Activated naive CD4-positive, alpha-beta T cell treated with anti-CD3 and anti-CD28 coated beads for 36 hours (primary cell): ENCODE data around the gene PLAAT3. TPM values are rescaled to one million over a fixed set of nuclear protein-coding genes. Genes with fewer than 3 reads are reported as not detected.
"Not testable (repeated sequence)": the region's sequence is repeated elsewhere in the genome, so short reads cannot be mapped to it uniquely, and the experiment has no call there.

Experiments
- CTCF ChIA-PET: fragments of 350-600 bp; sonication (Branson Sonifier 250); formaldehyde crosslinking; loops from one replicate; lab custom pipeline; 2021; ENCODE audit warnings: antibody characterized with exemption; lab: Charles Lee
- DNase-seq: peaks from one replicate; pipeline ENCODE4 v3.0.0-alpha.2; 2020
- H3K27ac Mint-ChIP-seq: one replicate; pipeline ENCODE4 v1.8.0; 2021; ENCODE audit warnings: mild to moderate bottlenecking, mixed read lengths
- H3K27me3 Mint-ChIP-seq: one replicate; pipeline ENCODE4 v1.8.0; 2021; ENCODE audit warnings: low read depth, mixed read lengths
- H3K36me3 Mint-ChIP-seq: one replicate; pipeline ENCODE4 v1.8.0; 2021; ENCODE audit warnings: low read depth, mixed read lengths
- H3K4me1 Mint-ChIP-seq: one replicate; pipeline ENCODE4 v1.8.0; 2021; ENCODE audit warnings: low read depth, mixed read lengths
- H3K4me3 Mint-ChIP-seq: one replicate; pipeline ENCODE4 v1.8.0; 2021; ENCODE audit warnings: mild to moderate bottlenecking, moderate library complexity, mixed read lengths
- H3K9me3 Mint-ChIP-seq: one replicate; pipeline ENCODE4 v1.8.0; 2021; ENCODE audit warnings: mixed read lengths
- intact Hi-C: fragments of 100-400 bp; cut with micrococcal nuclease; formaldehyde crosslinking; loops from one replicate; pipeline ENCODE4 v1.15.1; 2023
- total RNA-seq, 2 experiments: library from RNA; stranded (reverse); gene quantifications; one replicate each; pipeline ENCODE4 v1.2.3, GENCODE V29; 2021

Gene PLAAT3
- total RNA-seq, 2 experiments from 2014 or later = 3.5 to 3.7 TPM

DNA sequence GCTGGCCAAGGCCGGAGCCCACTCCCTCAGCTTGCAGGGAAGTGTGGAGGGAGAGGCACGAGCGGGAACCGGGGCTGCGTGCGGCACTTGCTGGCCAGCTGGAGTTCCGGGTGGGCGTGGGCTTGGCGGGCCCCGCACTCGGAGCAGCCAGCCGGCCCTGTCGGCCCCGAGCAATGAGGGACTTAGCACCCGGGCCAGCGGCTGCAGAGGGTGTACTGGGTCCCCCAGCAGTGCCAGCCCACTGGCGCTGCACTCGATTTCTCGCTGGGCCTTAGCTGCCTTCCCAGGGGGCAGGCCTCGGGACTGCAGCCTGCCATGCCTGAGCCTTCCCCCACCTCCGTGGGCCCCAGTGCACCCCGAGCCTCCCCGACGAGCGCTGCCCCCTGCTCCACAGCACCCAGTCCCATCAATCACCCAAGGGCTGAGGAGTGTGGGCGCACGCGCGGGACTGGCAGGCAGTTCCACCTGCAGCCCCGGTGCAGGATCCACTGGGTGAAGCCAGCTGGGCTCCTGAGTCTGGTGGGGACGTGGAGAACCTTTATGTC lies 64.0 kb downstream of the PLAAT3 start:
- CTCF ChIA-PET = interaction anchor here (1.1 to 2.0 kb wide), 2 partner anchors 13 to 53 kb away, joined by 3 to 9 read pairs; partner anchors contain the start of gene PLAAT4
- DNase-seq, H3K36me3 Mint-ChIP-seq, H3K4me3 Mint-ChIP-seq, H3K9me3 Mint-ChIP-seq, H3K27me3 Mint-ChIP-seq: not testable (repeated sequence)
- peaks cover 38% of the 10 kb centered on the region for H3K4me1 Mint-ChIP-seq
- H3K27ac Mint-ChIP-seq = peak overlapping the region; percentile 53
- intact Hi-C loops = loop anchor here (5.0 kb wide), 3 partner anchors 62 to 122 kb away; partner anchors contain the start of genes ATL3 and PLAAT3

DNA sequence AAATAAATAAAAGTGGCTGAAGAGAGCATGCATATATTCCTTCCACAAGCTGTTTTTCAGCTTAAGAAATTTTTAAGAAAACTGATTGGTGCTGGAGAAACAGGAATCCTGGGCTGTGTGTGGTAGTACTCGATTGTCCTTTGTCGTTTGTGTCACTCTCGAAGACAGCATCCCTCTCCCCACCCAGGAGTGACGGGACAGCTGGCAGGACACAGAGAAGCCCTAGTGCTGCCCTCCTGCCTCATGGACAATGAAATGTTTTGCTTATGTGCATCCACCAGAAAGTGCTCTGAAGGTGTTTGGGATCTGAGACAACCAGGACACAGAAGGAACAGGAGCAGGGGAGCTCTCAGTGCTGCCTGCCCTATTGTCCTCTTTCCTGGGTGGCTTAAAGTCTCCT lies 64.8 kb downstream of the PLAAT3 start:
- CTCF ChIA-PET = interaction anchor here (0.9 to 1.1 kb wide), 2 partner anchors 14 to 54 kb away, joined by 3 to 4 read pairs; no protein-coding TSS in a partner anchor
- intact Hi-C loops = no loop called here
- DNase-seq = no peak
- Mint-ChIP-seq H3K27ac (no peak overlapping the region), H3K27me3 (no peaks in the 10 kb centered on the region), H3K9me3 (no peaks in the 10 kb centered on the region), H3K4me1 (peaks cover 34% of the 10 kb centered on the region), H3K4me3 (no peak overlapping the region), H3K36me3 (peaks cover 4% of the 10 kb centered on the region)

DNA sequence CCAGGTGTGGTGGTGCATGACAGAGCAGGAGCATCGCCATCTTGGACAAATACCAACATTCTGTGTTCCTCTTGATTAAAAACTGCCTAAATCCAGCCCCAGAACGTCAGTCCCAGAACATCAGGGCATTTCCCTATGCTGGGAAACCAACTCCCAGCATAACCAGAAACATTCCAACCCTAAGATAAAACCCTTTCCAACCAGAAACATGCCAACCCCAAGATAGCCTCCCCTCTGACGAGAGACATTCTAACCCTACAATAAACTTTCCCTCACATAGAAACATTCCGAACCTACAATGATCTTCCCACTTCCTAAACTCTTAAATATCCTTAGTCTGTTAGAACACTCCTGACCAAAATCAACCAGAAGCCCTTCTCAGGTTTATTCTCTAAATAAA lies 66.1 kb downstream of the PLAAT3 start:
- H3K27me3 Mint-ChIP-seq = no peaks in the 10 kb centered on the region
- H3K36me3 Mint-ChIP-seq = peaks cover 5% of the 10 kb centered on the region
- H3K27ac Mint-ChIP-seq = no peak overlapping the region
- CTCF ChIA-PET = no interaction called here
- intact Hi-C loops = no loop called here
- peaks cover 25% of the 10 kb centered on the region for H3K4me1 Mint-ChIP-seq
- H3K4me3 Mint-ChIP-seq = no peak overlapping the region
- DNase-seq = no peak
- H3K9me3 Mint-ChIP-seq = no peaks in the 10 kb centered on the region

DNA sequence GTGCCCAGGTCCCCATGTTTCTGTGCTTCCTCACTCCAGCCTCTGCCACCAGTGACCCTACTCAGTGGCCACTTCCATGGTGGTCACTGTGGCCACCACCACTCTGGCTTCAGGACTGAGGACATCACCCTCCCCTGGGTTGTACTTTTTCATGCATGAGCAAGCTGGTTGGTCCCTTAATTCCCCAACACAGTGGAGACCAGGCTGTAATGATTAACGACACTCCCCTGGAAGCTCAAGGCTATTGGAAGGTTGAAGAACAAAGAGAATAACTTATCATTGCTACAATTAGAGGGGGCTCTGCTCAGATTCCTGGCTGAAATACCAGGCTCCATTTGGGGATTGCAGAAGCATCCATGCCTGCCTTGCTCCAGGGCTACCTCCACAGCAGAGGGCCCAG lies 67.2 kb downstream of the PLAAT3 start:
- no peaks in the 10 kb centered on the region for H3K27me3 Mint-ChIP-seq
- DNase-seq = no peak
- H3K4me1 Mint-ChIP-seq = peaks cover 25% of the 10 kb centered on the region
- no peak overlapping the region for H3K27ac Mint-ChIP-seq
- peaks cover 5% of the 10 kb centered on the region for H3K36me3 Mint-ChIP-seq
- CTCF ChIA-PET = interaction anchor here (0.6 kb wide), 1 partner anchor 1868 kb away, joined by 3 read pairs; no protein-coding TSS in a partner anchor
- H3K4me3 Mint-ChIP-seq = no peak overlapping the region
- H3K9me3 Mint-ChIP-seq = no peaks in the 10 kb centered on the region
- intact Hi-C loops = no loop called here

DNA sequence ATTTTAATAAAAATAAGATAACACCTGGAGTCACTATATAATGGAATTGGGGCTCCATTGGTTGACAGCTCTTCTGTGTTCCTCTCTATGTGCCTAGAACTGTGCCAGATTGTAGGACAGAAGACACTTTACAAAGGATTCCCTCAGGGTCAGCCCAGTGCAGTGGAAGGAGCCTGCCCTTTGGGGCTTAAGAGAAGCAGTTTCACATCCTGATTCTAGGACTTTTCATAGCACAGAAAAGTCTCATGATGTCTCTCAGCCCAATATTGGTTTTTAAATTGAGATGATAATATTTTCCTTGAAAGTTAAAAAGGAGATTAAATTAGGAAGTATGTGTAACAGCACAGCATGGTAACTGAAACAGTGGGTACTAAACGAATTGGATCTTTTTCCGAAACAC lies 70.5 kb downstream of the PLAAT3 start:
- H3K4me1 Mint-ChIP-seq = peaks cover 29% of the 10 kb centered on the region
- CTCF ChIA-PET = no interaction called here
- peaks cover 5% of the 10 kb centered on the region for H3K36me3 Mint-ChIP-seq

DNA sequence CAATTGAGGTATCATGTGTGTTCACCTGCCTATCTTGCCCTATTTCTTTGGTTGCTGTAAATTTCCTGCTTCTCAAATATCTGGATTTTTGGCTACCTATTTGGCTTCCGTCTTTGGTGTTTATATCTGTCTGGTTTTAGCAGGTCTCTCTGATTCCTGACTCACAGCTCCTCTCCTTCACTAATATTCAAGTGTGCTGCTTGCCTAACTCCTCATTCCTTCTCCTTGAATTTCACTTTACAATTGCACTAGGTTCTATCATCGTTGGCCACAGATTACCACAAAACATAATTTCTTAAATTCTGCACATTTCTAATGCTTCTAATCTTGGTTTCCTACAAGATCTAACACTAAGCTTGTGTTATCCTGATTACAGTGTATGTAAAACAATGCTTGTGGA lies 71.7 kb downstream of the PLAAT3 start:
- H3K4me3 Mint-ChIP-seq, H3K27me3 Mint-ChIP-seq, H3K36me3 Mint-ChIP-seq, intact Hi-C loops, DNase-seq, H3K27ac Mint-ChIP-seq, H3K9me3 Mint-ChIP-seq, CTCF ChIA-PET: not testable (repeated sequence)
- peaks cover 40% of the 10 kb centered on the region for H3K4me1 Mint-ChIP-seq

More for the DNA sequence above, 70.5 kb downstream of the PLAAT3 start:
- H3K27me3 Mint-ChIP-seq = no peaks in the 10 kb centered on the region
- no peak overlapping the region for H3K27ac Mint-ChIP-seq
- H3K9me3 Mint-ChIP-seq = no peaks in the 10 kb centered on the region
- H3K4me3 Mint-ChIP-seq = no peak overlapping the region
- DNase-seq = no peak
- intact Hi-C loops = no loop called here

DNA sequence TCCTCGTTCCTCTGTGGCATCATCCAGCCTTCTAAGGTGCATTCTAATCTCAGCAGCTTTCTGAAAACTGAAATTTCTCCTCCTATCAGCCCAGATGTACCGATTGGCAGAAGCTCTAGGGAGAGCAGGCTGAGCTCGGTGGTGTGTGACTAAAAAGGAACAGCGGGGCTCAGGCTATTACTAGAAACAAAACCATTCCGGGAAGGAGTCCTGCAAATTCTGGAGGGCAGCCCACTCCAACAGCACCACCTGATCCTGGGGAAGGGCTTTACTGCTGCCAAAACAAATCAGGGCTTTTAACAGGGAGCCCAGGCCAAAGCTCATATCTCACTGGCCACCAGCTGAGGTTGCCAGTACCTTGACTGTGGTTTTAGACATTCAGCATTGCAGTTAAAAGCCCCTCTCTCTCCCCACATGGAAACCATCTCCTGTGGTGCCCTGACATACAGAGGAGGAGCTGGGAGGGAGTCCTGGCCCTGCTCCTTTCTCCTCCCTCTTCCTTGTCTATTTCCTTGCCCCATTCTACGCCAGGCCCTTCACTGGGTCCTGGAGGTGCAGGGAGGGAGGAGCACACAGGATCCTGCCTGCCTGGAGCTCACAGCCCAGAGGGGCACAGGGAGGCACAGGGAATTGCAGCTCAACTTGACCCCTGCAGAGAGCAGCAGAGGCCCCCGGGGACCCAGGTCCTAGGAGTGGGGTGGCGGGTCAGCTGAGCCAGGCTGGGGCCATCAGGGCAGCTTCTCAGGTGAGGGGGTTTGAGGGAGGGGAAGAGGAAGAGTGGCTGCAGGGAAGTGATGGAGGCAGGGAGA lies 76.7 kb downstream of the PLAAT3 start:
- Mint-ChIP-seq H3K27me3 (no peaks in the 10 kb centered on the region), H3K27ac (peak overlapping the region; percentile 69), H3K9me3 (no peaks in the 10 kb centered on the region), H3K4me1 (peaks cover 76% of the 10 kb centered on the region), H3K4me3 (peak overlapping the region; percentile 72), H3K36me3 (no peaks in the 10 kb centered on the region)
- intact Hi-C loops = no loop called here
- peak; percentile 44 for DNase-seq
- CTCF ChIA-PET = interaction anchor here (0.7 to 2.2 kb wide), 5 partner anchors 14 to 132 kb away, joined by 3 to 9 read pairs (median 6); no protein-coding TSS in a partner anchor

DNA sequence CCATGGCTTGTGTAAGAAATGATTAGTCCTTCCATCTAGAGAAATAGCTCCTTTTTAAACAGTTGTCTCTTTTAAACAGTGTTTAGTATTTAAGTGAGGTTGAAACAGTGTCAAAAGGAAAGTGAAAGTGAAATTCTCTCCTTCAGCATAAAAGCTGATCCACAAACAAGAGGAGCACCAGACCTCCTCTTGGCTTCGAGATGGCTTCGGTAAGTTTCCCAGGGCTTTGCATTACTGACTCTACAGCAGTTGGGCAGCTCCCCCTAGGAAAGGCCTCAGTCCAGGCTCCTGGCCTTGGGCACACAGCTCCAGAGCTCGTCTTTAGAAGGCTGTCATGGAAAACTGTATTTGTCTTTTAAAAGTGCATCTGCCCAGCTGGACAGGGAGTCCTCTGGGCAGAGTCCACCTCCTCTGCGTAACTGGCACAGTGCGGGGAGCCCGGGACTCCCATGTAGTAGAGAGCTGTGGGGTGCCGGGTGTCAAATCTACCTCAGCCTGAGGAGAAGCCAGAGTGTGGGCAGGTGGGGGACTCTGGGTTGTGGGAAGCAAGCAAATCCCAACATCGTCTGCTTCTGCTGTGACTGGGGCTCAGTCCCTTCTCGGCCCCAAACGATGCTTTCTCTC lies 77.5 kb downstream of the PLAAT3 start, which contains the start of gene PLAAT4:
Gene PLAAT4, plus strand, starts transcription at position 140 of the 624 bp plus-strand sequence. Its CDS starts 61 bp downstream, at position 201.
- intact Hi-C loops = loop anchor here (1.0 kb wide), 2 partner anchors 17 to 31 kb away; no protein-coding TSS in a partner anchor
- CTCF ChIA-PET = interaction anchor here (0.7 to 2.2 kb wide), 5 partner anchors 15 to 133 kb away, joined by 3 to 9 read pairs (median 6); no protein-coding TSS in a partner anchor
- DNase-seq = peak; percentile 42
- Mint-ChIP-seq H3K27ac (peak within 1 kb of the TSS; percentile 69), H3K4me1 (peaks cover 76% of the 10 kb centered on the region), H3K9me3 (no peaks in the 10 kb centered on the region), H3K36me3 (no peaks in the 10 kb centered on the region), H3K27me3 (no peaks in the 10 kb centered on the region), H3K4me3 (peak within 1 kb of the TSS; percentile 72)

DNA sequence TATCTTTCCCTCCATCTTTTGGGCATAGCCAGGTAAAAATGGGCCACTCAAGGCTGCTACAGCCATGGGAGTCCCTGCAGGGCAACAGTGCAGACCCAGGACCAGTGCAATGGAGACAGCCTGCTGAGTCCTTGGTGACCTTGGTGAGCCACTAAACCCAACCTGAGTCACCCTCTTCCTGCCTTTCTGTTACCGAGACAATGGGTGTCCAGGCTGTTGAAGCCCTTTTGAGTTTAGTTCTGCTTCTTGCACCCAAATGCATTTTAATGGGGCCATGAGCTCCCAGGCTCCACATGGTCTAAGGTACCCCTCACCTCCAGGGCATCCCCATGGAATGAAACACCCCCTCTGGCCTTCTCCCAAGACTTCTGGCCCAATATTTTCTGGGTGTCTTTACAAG lies 78.5 kb downstream of the PLAAT3 start:
- peaks cover 79% of the 10 kb centered on the region for H3K4me1 Mint-ChIP-seq
- intact Hi-C loops = loop anchor here (1.0 kb wide), 2 partner anchors 18 to 32 kb away; no protein-coding TSS in a partner anchor
- peak overlapping the region; percentile 57 for H3K27ac Mint-ChIP-seq
- peak overlapping the region; percentile 72 for H3K4me3 Mint-ChIP-seq
- no peaks in the 10 kb centered on the region for H3K36me3 Mint-ChIP-seq
- H3K27me3 Mint-ChIP-seq = no peaks in the 10 kb centered on the region
- CTCF ChIA-PET = interaction anchor here (1.2 kb wide), 1 partner anchor 13 kb away, joined by 4 read pairs; no protein-coding TSS in a partner anchor
- DNase-seq = peak; percentile 57
- no peaks in the 10 kb centered on the region for H3K9me3 Mint-ChIP-seq

DNA sequence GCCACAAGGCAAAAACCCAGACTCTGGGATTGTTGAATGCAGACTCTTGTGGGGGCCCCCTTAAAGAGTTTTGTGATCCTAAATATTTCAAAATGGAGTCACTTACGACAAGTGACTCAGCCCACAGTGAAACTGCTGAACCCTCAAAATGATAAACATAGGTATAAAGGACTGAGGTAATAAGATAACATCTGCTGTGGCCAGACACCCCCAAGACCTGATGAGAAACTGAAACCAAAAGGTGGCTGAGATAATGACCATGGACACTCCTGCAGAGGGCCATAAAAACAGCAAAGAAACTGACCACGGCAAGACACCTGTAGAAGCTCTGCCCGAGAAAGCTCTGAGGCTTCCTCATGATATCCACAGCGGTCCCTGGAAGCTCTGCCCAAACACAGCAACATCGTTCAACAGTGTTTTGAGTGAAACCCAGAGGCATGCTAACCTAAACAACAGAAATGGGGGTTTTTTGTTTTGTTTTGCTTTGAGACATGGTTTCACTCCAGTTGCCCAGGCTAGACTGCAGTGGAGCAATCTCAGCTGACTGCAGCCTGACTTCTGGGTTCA lies 79.3 kb downstream of the PLAAT3 start:
- CTCF ChIA-PET = interaction anchor here (1.2 kb wide), 1 partner anchor 14 kb away, joined by 4 read pairs; no protein-coding TSS in a partner anchor
- Mint-ChIP-seq H3K4me3 (no peak overlapping the region), H3K36me3 (no peaks in the 10 kb centered on the region), H3K4me1 (peaks cover 78% of the 10 kb centered on the region), H3K27me3 (no peaks in the 10 kb centered on the region), H3K27ac (peak overlapping the region; percentile 43), H3K9me3 (no peaks in the 10 kb centered on the region)
- intact Hi-C loops = loop anchor here (5.0 kb wide), 1 partner anchor 102 kb away; no protein-coding TSS in a partner anchor
- no peak for DNase-seq

DNA sequence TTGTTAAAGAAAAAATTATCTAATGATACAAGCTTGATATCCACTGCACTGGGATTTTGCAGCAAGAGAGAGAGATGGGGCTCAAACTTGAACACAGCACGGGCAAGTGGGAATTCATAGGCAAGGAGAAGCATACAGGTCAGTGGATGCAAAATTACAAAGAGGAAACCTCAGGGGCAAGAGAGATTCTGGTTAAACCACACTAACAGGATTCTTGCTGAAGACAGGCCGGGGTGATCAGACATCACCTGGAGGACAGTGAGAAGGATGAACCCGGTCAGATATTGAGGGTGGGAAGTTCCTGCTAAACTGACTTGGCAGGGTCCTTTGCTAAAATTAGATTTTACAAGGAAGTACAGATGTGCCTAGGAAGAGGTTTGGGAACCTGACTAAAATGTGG lies 80.2 kb downstream of the PLAAT3 start:
- H3K36me3 Mint-ChIP-seq = no peaks in the 10 kb centered on the region
- H3K4me3 Mint-ChIP-seq = no peak overlapping the region
- intact Hi-C loops = loop anchor here (5.0 kb wide), 1 partner anchor 103 kb away; no protein-coding TSS in a partner anchor
- no peaks in the 10 kb centered on the region for H3K9me3 Mint-ChIP-seq
- peaks cover 83% of the 10 kb centered on the region for H3K4me1 Mint-ChIP-seq
- DNase-seq = no peak
- CTCF ChIA-PET = interaction anchor here (0.9 kb wide), 1 partner anchor 55 kb away, joined by 3 read pairs; no protein-coding TSS in a partner anchor
- no peak overlapping the region for H3K27ac Mint-ChIP-seq
- no peaks in the 10 kb centered on the region for H3K27me3 Mint-ChIP-seq
